ENCODE measurements around the gene ITGAE. TPM values are rescaled to one million over a fixed set of nuclear protein-coding genes. Genes with fewer than 3 reads are reported as not detected.

Gene ITGAE
- total and polyA plus RNA-seq, 10 of the 15 experiments (the other 5 are each of a cell fraction or from before 2014, with no cell fraction given): 13.1 to 161 (median 34.8) TPM

DNA sequence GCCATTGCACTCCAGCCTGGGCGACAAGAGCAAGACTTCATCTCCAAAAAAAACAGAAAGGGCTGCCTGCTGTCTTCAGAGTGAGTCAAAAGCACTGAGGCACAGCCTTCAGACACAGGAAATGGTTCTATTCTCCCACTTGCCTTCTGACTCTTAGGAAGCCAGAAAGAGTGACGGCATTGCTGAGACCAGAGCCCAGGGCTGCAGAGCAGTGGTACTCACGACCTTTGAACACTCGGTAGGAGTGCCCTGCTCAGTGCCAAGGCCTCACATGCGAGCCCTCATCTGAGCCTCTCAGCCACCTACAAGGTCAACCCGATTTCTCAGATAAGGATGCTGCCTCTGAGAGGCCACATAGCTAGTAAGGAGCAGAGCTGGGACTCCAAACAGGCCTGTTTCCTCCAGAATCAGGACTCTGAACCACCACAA is 3.5 kb upstream of the ITGAE start (continued):
- no peak for TF ChIP-seq POLR2AphosphoS2 (IDR thresholded peaks at IDR 0.05; ENCODE audit: low read depth, low read length)
- no peak for TF ChIP-seq HDAC6 (IDR thresholded peaks at IDR 0.05; ENCODE audit: unreplicated experiment)
- TF ChIP-seq NR2F1 (conservative IDR thresholded peaks at IDR 0.05): no peak
- TF ChIP-seq RUNX3 (IDR thresholded peaks at IDR 0.05; ENCODE audit: low read length): peak; percentile 68
- no peak for TF ChIP-seq POLR2AphosphoS5 (IDR thresholded peaks at IDR 0.05; ENCODE audit: low read length)
- TF ChIP-seq SREBF2 (IDR thresholded peaks at IDR 0.05; ENCODE audit: low read length): no peak
- TF ChIP-seq TCF7 (IDR thresholded peaks at IDR 0.05; ENCODE audit: borderline replicate concordance): no peak
- TF ChIP-seq, protein P1, sequence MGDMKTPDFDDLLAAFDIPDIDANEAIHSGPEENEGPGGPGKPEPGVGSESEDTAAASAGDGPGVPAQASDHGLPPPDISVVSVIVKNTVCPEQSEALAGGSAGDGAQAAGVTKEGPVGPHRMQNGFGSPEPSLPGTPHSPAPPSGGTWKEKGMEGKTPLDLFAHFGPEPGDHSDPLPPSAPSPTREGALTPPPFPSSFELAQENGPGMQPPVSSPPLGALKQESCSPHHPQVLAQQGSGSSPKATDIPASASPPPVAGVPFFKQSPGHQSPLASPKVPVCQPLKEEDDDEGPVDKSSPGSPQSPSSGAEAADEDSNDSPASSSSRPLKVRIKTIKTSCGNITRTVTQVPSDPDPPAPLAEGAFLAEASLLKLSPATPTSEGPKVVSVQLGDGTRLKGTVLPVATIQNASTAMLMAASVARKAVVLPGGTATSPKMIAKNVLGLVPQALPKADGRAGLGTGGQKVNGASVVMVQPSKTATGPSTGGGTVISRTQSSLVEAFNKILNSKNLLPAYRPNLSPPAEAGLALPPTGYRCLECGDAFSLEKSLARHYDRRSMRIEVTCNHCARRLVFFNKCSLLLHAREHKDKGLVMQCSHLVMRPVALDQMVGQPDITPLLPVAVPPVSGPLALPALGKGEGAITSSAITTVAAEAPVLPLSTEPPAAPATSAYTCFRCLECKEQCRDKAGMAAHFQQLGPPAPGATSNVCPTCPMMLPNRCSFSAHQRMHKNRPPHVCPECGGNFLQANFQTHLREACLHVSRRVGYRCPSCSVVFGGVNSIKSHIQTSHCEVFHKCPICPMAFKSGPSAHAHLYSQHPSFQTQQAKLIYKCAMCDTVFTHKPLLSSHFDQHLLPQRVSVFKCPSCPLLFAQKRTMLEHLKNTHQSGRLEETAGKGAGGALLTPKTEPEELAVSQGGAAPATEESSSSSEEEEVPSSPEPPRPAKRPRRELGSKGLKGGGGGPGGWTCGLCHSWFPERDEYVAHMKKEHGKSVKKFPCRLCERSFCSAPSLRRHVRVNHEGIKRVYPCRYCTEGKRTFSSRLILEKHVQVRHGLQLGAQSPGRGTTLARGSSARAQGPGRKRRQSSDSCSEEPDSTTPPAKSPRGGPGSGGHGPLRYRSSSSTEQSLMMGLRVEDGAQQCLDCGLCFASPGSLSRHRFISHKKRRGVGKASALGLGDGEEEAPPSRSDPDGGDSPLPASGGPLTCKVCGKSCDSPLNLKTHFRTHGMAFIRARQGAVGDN (IDR thresholded peaks at IDR 0.05): peak; percentile 72; the same call in 1 of the 2 replicates
- no peak for TF ChIP-seq MLLT1 (IDR thresholded peaks at IDR 0.05)
- no peak for TF ChIP-seq ZBED1 (IDR thresholded peaks at IDR 0.05; ENCODE audit: borderline replicate concordance)
- no peak for TF ChIP-seq NRF1 (conservative IDR thresholded peaks at IDR 0.05; ENCODE audit: low read depth, low read length)
- TF ChIP-seq CBFB (IDR thresholded peaks at IDR 0.05; ENCODE audit: low read depth): 0 out of 2 replicates have a peak, but pooled peaks have one; percentile 5
- no peak for TF ChIP-seq PRDM15 (CRISPR knock-in tag; IDR thresholded peaks at IDR 0.05)
- no peak for TF ChIP-seq GATAD2B (conservative IDR thresholded peaks at IDR 0.05; ENCODE audit: low read depth)
- no peak for TF ChIP-seq BCL11A (IDR thresholded peaks at IDR 0.05; ENCODE audit: low read depth, low read length)
- no peak for TF ChIP-seq SKIL (IDR thresholded peaks at IDR 0.05; ENCODE audit: low read depth, poor library complexity, severe bottlenecking)
- TF ChIP-seq MTA3 (IDR thresholded peaks at IDR 0.05; ENCODE audit: borderline replicate concordance, low read length): 0 out of 2 replicates have a peak, but pooled peaks have one; percentile 41
- no peak for TF ChIP-seq SIN3A (IDR thresholded peaks at IDR 0.05; ENCODE audit: low read depth, low read length)
- TF ChIP-seq NFXL1 (IDR thresholded peaks at IDR 0.05; ENCODE audit: borderline replicate concordance): no peak
- TF ChIP-seq CBX5 (IDR thresholded peaks at IDR 0.05; ENCODE audit: low read depth): no peak
- no peak for TF ChIP-seq IRF4 (IDR thresholded peaks at IDR 0.05; ENCODE audit: low read depth, low read length)
- no peak for TF ChIP-seq GABPA (IDR thresholded peaks at IDR 0.05; ENCODE audit: low read depth)

Measured in GM12878 (cell line).